Measurements from ENCODE around the gene EIF3F.

Gene EIF3F

GRCh38 chr11:8038811-8039529 lies 51.8 kb downstream of the EIF3F start:
- no peak for DNase-seq (ENCODE audit: low read depth in 2 of 2)

- DNase-seq (ENCODE audit: low read depth in 2 of 2): no peak
Observed at GRCh38 chr11:8039530-8040260, 52.6 kb downstream of the EIF3F start.

GRCh38 chr11:8040261-8040920 lies 53.3 kb downstream of the EIF3F start:
- DNase-seq (ENCODE audit: low read depth in 2 of 2): no peak

- no peak for DNase-seq (ENCODE audit: low read depth in 2 of 2)
Observed at GRCh38 chr11:8040921-8041285, 53.8 kb downstream of the EIF3F start.

- no peak for DNase-seq (ENCODE audit: low read depth in 2 of 2)
Observed at GRCh38 chr11:8041576-8041975, 54.4 kb downstream of the EIF3F start.

GRCh38 chr11:8043756-8044155 lies 56.6 kb downstream of the EIF3F start:
- DNase-seq (ENCODE audit: low read depth in 2 of 2): no peak

GRCh38 chr11:8045839-8046238 lies 58.7 kb downstream of the EIF3F start:
- DNase-seq (ENCODE audit: low read depth in 2 of 2): no peak

- DNase-seq (ENCODE audit: low read depth in 2 of 2): no peak
Observed at GRCh38 chr11:8047382-8047781, 60.2 kb downstream of the EIF3F start.

- DNase-seq (ENCODE audit: low read depth in 2 of 2): no peak
Observed at GRCh38 chr11:8049084-8049483, 61.9 kb downstream of the EIF3F start.
